ENCODE measurements around the gene SEPTIN10.

DNA sequence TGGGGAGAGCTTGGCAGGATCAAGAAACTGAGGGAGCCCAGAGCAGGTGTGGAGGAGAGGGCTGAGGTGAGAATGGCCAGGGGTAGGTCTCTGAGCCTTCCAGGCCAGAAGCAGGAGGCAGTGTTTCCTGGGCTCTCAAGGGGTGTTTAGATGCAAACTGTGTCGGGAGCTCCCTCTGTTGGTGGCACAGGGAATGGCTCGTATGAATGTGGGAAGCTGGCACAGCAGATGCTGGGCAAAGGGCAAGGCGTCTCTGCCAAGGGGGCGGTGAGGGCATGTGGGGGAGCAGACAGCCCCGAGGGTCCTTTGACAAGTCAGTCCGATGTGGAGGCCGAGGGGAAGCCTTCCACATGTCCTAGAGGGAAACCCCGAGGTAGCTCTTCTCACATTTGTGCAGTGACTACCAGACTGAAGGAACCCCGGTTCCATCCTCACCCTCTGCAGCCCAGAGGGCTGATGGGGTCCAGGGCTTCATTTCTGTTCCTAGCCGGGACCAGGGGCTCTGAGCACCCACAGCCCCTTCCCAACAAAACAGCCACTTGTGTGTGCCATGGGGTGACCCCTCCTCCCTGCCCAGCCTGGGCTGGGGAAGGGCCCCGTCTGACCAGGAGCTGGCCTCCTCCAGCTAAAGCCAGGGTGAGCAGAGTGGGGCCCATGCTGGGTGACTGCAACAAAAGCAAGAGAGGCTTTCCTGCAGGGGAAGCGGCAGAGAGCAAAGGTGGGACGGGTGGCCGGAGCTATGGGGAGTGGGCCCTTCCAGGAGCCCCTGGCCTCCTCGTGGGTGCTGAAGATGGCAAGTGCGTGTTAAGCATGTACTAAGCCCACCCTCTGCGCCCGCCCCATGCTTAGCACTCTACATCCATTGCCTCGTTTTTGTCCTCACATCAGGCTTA, 103.4 kb downstream of the SEPTIN10 start:
- TF ChIP-seq CTCF (IDR thresholded peaks at IDR 0.05) (peak; percentile 89 to 95 (median 94)), POLR2A (IDR thresholded peaks at IDR 0.05) (no peak), POLR2AphosphoS5 (IDR thresholded peaks at IDR 0.05) (no peak), EP300 (IDR thresholded peaks at IDR 0.05; ENCODE audit: low read depth) (no peak)
